ENCODE results near the gene SLC6A18. TPM values are rescaled to one million over a fixed set of nuclear protein-coding genes. Genes with fewer than 3 reads are reported as not detected.

The SLC6A18 gene
- total and polyA plus RNA-seq, 2 of the 13 experiments (the other 11 are each of a cell fraction or from before 2014, with no cell fraction given) = not detected

- TF ChIP-seq KLF13 (CRISPR knock-in tag; IDR thresholded peaks at IDR 0.05) = no peak
- TF ChIP-seq ZNF674 (CRISPR knock-in tag; IDR thresholded peaks at IDR 0.05; ENCODE audit: low read depth) = no peak
- no peak; the same call in 1 of the 2 replicates for TF ChIP-seq ZBTB3 (CRISPR knock-in tag; IDR thresholded peaks at IDR 0.05; ENCODE audit: borderline replicate concordance, low read depth)
- no peak for TF ChIP-seq E2F5 (CRISPR knock-in tag; conservative IDR thresholded peaks at IDR 0.05)
- TF ChIP-seq ZNF501 (CRISPR knock-in tag; IDR thresholded peaks at IDR 0.05) = 0 out of 2 replicates have a peak, but pooled peaks have one; percentile 15
- TF ChIP-seq ZNF784 (CRISPR knock-in tag; IDR thresholded peaks at IDR 0.05; ENCODE audit: borderline replicate concordance) = no peak
- TF ChIP-seq UBTF (CRISPR knock-in tag; IDR thresholded peaks at IDR 0.05) = no peak; the same call in 1 of the 2 replicates
- TF ChIP-seq CEBPG (CRISPR knock-in tag; IDR thresholded peaks at IDR 0.05) = no peak
- TF ChIP-seq ZNF225 (CRISPR knock-in tag; IDR thresholded peaks at IDR 0.05) = no peak; the same call in 1 of the 2 replicates
- no peak for TF ChIP-seq ZNF550 (CRISPR knock-in tag; IDR thresholded peaks at IDR 0.05; ENCODE audit: borderline replicate concordance)
- TF ChIP-seq ESRRA (CRISPR knock-in tag; IDR thresholded peaks at IDR 0.05; ENCODE audit: low read depth) = peak; percentile 45; the same call in 1 of the 2 replicates
- TF ChIP-seq HINFP (CRISPR knock-in tag; IDR thresholded peaks at IDR 0.05; ENCODE audit: low read depth) = peak; percentile 81; the same call in 1 of the 2 replicates
- TF ChIP-seq ZC3H4 (CRISPR knock-in tag; IDR thresholded peaks at IDR 0.05; ENCODE audit: borderline replicate concordance) = no peak
- peak; percentile 86; the same call in 1 of the 2 replicates for TF ChIP-seq MAF1 (CRISPR knock-in tag; IDR thresholded peaks at IDR 0.05; ENCODE audit: borderline replicate concordance)
- no peak for TF ChIP-seq NR1H2 (CRISPR knock-in tag; IDR thresholded peaks at IDR 0.05; ENCODE audit: borderline replicate concordance, low read depth)
- no peak for TF ChIP-seq ZNF770 (CRISPR knock-in tag; IDR thresholded peaks at IDR 0.05)
- no peak for TF ChIP-seq TRAFD1 (CRISPR knock-in tag; IDR thresholded peaks at IDR 0.05; ENCODE audit: borderline replicate concordance)
- TF ChIP-seq SPEN (CRISPR knock-in tag; IDR thresholded peaks at IDR 0.05; ENCODE audit: low read depth) = no peak
- TF ChIP-seq ZBTB42 (CRISPR knock-in tag; IDR thresholded peaks at IDR 0.05) = no peak
Measured at GRCh38 chr5:1246711-1247431, 21.7 kb downstream of the SLC6A18 start (continued).

Data from HepG2 (cell line).